Smooth muscle cell (in vitro differentiated cells): ENCODE results near the gene NOTCH2. TPM values are rescaled to one million over a fixed set of nuclear protein-coding genes. Genes with fewer than 3 reads are reported as not detected.

ENCODE experiments used
- DNase-seq: peaks from one replicate; lab custom pipeline; 2025; ENCODE audit not compliant: unreplicated experiment; lab: John Stamatoyannopoulos, UW
- H2AFZ ChIP-seq: fragments of 200-600 bp; sonication (generic); 2 replicates; pipeline ENCODE4 v1.6.0; 2016; ENCODE audit warnings: antibody characterized with exemption, low read depth, mild to moderate bottlenecking
- H3F3A ChIP-seq: fragments of 200-600 bp; sonication (generic); 2 replicates; pipeline ENCODE4 v1.6.0; 2017; ENCODE audit warnings: antibody characterized with exemption, low read depth
- H3K27ac ChIP-seq: fragments of 200-600 bp; sonication (generic); 2 replicates; pipeline ENCODE4 v1.5.1; 2016; ENCODE audit warnings: low read depth, mild to moderate bottlenecking
- H3K27me3 ChIP-seq: fragments of 200-600 bp; sonication (generic); 2 replicates; pipeline ENCODE4 v1.6.1; 2016; ENCODE audit warnings: low read depth, mild to moderate bottlenecking
- H3K36me3 ChIP-seq: fragments of 200-600 bp; sonication (generic); 2 replicates; pipeline ENCODE4 v1.5.1; 2016; ENCODE audit warnings: low read depth
- H3K4me1 ChIP-seq: fragments of 200-600 bp; sonication (generic); 2 replicates; pipeline ENCODE4 v1.5.1; 2016; ENCODE audit warnings: low read depth
- H3K4me2 ChIP-seq: fragments of 200-600 bp; sonication (generic); 2 replicates; pipeline ENCODE4 v1.6.0; 2016; ENCODE audit warnings: mild to moderate bottlenecking
- H3K4me3 ChIP-seq: fragments of 200-600 bp; sonication (generic); 2 replicates; pipeline ENCODE4 v1.5.1; 2016; ENCODE audit warnings: mild to moderate bottlenecking
- H3K79me2 ChIP-seq: fragments of 200-600 bp; sonication (generic); 2 replicates; pipeline ENCODE4 v1.6.0; 2016; ENCODE audit warnings: low read depth, mild to moderate bottlenecking
- H3K9ac ChIP-seq: fragments of 200-600 bp; sonication (generic); 2 replicates; pipeline ENCODE4 v1.6.0; 2016; ENCODE audit warnings: low read depth
- H3K9me3 ChIP-seq: fragments of 200-600 bp; sonication (generic); replicated peaks from 2 replicates; pipeline ENCODE4 v1.5.1; 2016; ENCODE audit warnings: low read depth
- H4K20me1 ChIP-seq: fragments of 200-600 bp; sonication (generic); 2 replicates; pipeline ENCODE4 v1.6.0; 2016; ENCODE audit warnings: low read depth
- WGBS: methylation state at CpG from one replicate; pipeline ENCODE4 v1.1.7; 2016; ENCODE audit warnings: low lambda C conversion rate; 5-methylcytosine and 5-hydroxymethylcytosine counted together
- polyA plus RNA-seq: library from polyadenylated mRNA; unstranded; fragments of >200 nt; fragmentation: Nextera tagmentation; extraction: Ambion mirVana; gene quantifications from 2 replicates; pipeline ENCODE4 v1.2.1, GENCODE V29; 2016
- total RNA-seq: library from RNA; depleted of rRNA; stranded (reverse); fragments of >200 nt; gene quantifications from 2 replicates; pipeline ENCODE4 v1.2.3, GENCODE V29; 2014
- TF ChIP-seq, protein P1 (sequence below): fragments of 200-600 bp; sonication (generic); IDR thresholded peaks from 2 replicates; pipeline ENCODE4 v1.5.1; 2017; ENCODE audit warnings: borderline replicate concordance, mild to moderate bottlenecking, antibody characterized with exemption; ENCODE audit not compliant: insufficient read depth, poor library complexity, severe bottlenecking

The NOTCH2 gene
- total and polyA plus RNA-seq, 2 experiments from 2014 or later: 50.3 to 133 TPM

DNA sequence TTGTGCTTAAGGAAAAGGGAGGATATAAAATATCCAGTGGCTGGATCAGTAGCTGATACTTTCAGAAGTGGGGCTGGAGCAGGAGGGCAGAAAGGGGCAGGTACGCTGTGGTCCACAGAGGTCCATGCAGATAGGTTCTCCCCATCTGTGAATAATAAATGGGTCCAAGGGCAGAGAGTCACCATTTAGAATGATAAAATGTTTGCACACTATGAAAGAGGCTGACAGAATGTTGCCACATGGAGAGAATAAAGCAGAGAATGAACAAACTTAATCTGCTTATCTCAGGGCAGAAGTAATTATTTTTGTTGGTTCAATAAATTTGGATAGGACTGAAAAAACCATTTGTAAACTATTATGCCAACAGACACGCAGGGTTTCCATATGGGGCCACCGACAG is 156.5 kb downstream of the NOTCH2 start:
- no peak overlapping the region for H3K4me2 ChIP-seq
- H3K27ac ChIP-seq: no peak overlapping the region
- WGBS: 98% methylated on average over 3 of the region's 3 CpGs
- no peaks in the 10 kb centered on the region for H3K9me3 ChIP-seq
- H3K27me3 ChIP-seq: no peaks in the 10 kb centered on the region
- H3K4me1 ChIP-seq: no peaks in the 10 kb centered on the region
- TF ChIP-seq, protein P1, sequence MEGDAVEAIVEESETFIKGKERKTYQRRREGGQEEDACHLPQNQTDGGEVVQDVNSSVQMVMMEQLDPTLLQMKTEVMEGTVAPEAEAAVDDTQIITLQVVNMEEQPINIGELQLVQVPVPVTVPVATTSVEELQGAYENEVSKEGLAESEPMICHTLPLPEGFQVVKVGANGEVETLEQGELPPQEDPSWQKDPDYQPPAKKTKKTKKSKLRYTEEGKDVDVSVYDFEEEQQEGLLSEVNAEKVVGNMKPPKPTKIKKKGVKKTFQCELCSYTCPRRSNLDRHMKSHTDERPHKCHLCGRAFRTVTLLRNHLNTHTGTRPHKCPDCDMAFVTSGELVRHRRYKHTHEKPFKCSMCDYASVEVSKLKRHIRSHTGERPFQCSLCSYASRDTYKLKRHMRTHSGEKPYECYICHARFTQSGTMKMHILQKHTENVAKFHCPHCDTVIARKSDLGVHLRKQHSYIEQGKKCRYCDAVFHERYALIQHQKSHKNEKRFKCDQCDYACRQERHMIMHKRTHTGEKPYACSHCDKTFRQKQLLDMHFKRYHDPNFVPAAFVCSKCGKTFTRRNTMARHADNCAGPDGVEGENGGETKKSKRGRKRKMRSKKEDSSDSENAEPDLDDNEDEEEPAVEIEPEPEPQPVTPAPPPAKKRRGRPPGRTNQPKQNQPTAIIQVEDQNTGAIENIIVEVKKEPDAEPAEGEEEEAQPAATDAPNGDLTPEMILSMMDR: no peak
- H3K36me3 ChIP-seq: peaks cover 12% of the 10 kb centered on the region
- H3K9ac ChIP-seq: no peak overlapping the region
- no peak overlapping the region for H2AFZ ChIP-seq
- no peaks in the 10 kb centered on the region for H3K79me2 ChIP-seq
- H3K4me3 ChIP-seq: no peak overlapping the region
- DNase-seq: no peak
- no peaks in the 10 kb centered on the region for H3F3A ChIP-seq
- H4K20me1 ChIP-seq: peaks cover 4% of the 10 kb centered on the region

DNA sequence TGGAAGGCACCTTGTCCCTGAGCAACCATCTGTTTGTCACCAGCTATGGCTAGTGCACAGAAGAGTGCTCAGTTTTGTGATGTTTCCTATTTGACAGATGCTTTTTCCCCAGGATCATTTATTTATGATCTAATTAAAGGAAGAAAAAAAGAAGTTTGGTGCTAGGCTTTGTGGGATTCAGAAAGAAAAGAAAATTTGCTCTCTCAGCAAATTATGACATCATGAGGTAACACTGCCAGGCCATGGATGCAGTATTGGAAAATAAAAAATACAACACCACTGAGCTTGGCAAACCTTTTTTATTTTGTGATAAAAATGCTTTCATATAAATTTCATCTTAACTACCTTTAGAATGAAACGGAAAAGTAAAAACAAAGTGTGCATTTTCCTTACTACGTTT is 157.7 kb downstream of the NOTCH2 start:
- Histone ChIP-seq H3K36me3 (peaks cover 6% of the 10 kb centered on the region), H4K20me1 (peaks cover 4% of the 10 kb centered on the region), H3K9ac (no peak overlapping the region), H3F3A (no peaks in the 10 kb centered on the region), H3K4me1 (no peaks in the 10 kb centered on the region), H3K4me2 (no peak overlapping the region), H3K27me3 (no peaks in the 10 kb centered on the region), H2AFZ (no peak overlapping the region), H3K79me2 (no peaks in the 10 kb centered on the region), H3K27ac (no peak overlapping the region), H3K4me3 (no peak overlapping the region), H3K9me3 (no peaks in the 10 kb centered on the region)
- no peak for DNase-seq
- TF ChIP-seq, protein P1: no peak
- 97% methylated on average over 2 of the region's 2 CpGs for WGBS

DNA sequence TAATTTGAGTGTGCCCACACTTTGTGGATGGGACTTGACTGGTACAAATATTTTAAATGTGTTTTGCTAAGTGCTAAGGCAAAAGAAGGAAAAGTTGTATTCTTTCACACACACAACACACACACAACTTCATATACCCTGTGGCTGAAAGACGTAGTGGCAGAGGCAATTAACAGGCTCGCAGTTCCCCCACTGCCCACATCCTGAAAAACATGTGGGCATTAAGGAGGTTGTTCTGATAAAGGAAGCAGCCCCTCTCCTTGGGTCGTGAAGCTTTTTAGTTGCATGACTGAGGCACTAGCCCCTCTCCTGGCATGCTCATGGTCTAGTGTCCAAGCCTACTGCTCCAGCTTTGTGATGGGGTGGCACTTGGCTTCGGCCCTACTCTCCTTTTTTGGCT is 158.8 kb downstream of the NOTCH2 start:
- Histone ChIP-seq H3K27me3 (no peaks in the 10 kb centered on the region), H3K27ac (no peak overlapping the region), H3K4me1 (no peaks in the 10 kb centered on the region), H4K20me1 (peaks cover 4% of the 10 kb centered on the region), H3K9me3 (no peaks in the 10 kb centered on the region), H3K4me2 (no peak overlapping the region), H3K36me3 (no peaks in the 10 kb centered on the region), H3K4me3 (no peak overlapping the region), H3F3A (no peaks in the 10 kb centered on the region), H3K9ac (no peak overlapping the region), H2AFZ (no peak overlapping the region), H3K79me2 (no peaks in the 10 kb centered on the region)
- DNase-seq: no peak
- WGBS: 92% methylated on average over 4 of the region's 4 CpGs
- TF ChIP-seq, protein P1: no peak

DNA sequence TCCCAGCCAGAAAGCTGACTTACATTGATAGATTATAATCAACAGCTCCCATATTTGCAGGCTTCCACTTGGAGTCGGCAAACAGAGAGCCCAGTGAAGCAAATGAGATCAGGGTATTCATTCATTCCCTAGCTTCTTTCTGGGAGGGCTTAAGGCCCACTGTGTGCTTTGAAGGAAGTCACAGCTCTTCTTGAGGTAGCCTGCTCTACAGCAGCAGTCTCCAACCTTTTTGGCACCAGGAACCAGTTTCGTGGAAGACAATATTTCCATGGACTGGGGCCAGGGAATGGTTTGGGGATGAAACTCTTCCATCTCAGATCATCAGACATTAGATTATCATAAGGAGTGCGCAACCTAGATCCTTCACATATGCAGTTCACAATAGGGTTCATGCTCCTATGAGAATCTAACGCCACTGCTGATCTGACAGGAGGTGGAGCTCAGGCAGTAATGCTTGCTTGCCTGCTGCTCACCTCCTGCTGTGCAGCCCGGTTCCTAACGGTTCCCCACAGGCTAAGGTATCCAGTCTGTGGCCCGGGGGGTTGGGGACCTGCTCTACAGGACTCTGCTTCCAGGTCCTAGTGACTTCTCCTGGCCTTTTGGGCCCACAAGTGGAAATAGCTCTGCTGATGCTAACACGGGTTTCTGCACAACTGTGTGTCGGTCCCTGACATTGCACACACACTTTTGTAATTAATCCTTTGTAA is 159.4 kb downstream of the NOTCH2 start:
- no peaks in the 10 kb centered on the region for H3K79me2 ChIP-seq
- 79% methylated on average over 9 of the region's 9 CpGs for whole genome bisulfite sequencing
- H3F3A ChIP-seq: no peaks in the 10 kb centered on the region
- H3K27ac ChIP-seq: no peak overlapping the region
- no peak overlapping the region for H3K4me2 ChIP-seq
- no peak for DNase-seq
- no peaks in the 10 kb centered on the region for H3K4me1 ChIP-seq
- H3K4me3 ChIP-seq: no peak overlapping the region
- no peaks in the 10 kb centered on the region for H3K36me3 ChIP-seq
- no peaks in the 10 kb centered on the region for H3K9me3 ChIP-seq
- no peaks in the 10 kb centered on the region for H3K27me3 ChIP-seq
- H3K9ac ChIP-seq: no peak overlapping the region
- H4K20me1 ChIP-seq: peaks cover 4% of the 10 kb centered on the region
- no peak overlapping the region for H2AFZ ChIP-seq
- TF ChIP-seq, protein P1: no peak
